Epidermal melanocyte (primary cell): ENCODE measurements around the gene CUL3.
"Not testable (repeated sequence)": the region's sequence is repeated elsewhere in the genome, so short reads cannot be mapped to it uniquely, and the experiment has no call there.

Experiments
- DNase-seq: peaks from one replicate; pipeline ENCODE4 v3.0.0; 2011; ENCODE audit warnings: low spot score; ENCODE audit not compliant: insufficient read length

Gene CUL3

GRCh38 chr2:224485081-224486014 lies 99.8 kb downstream of the CUL3 start:
- DNase-seq, result not testable (repeated sequence)

- DNase-seq, result no peak
These were observed 105.3 kb downstream of the CUL3 start for GRCh38 chr2:224479826-224480225.

- no peak for DNase-seq
These were observed 112.3 kb downstream of the CUL3 start for GRCh38 chr2:224472827-224473226.

GRCh38 chr2:224472137-224472536 lies 113.0 kb downstream of the CUL3 start:
- DNase-seq, result no peak

- DNase-seq, result no peak
These were observed 115.7 kb downstream of the CUL3 start for GRCh38 chr2:224469374-224469964.

GRCh38 chr2:224466304-224466895 lies 118.8 kb downstream of the CUL3 start:
- DNase-seq, result no peak

- DNase-seq, result no peak
These were observed 123.8 kb downstream of the CUL3 start for GRCh38 chr2:224461391-224461790.

GRCh38 chr2:224457408-224458096 lies 127.6 kb downstream of the CUL3 start:
- no peak for DNase-seq

GRCh38 chr2:224453892-224454291 lies 131.3 kb downstream of the CUL3 start:
- DNase-seq, result no peak

- no peak for DNase-seq
These were observed 135.7 kb downstream of the CUL3 start for GRCh38 chr2:224449212-224450147.

GRCh38 chr2:224448236-224448635 lies 136.9 kb downstream of the CUL3 start:
- DNase-seq, result no peak

- no peak for DNase-seq
These were observed 140.4 kb downstream of the CUL3 start for GRCh38 chr2:224444783-224445182.

- no peak for DNase-seq
These were observed 141.1 kb downstream of the CUL3 start for GRCh38 chr2:224444021-224444420.

GRCh38 chr2:224442071-224442967 lies 142.8 kb downstream of the CUL3 start:
- DNase-seq, result no peak

- no peak for DNase-seq
These were observed 144.2 kb downstream of the CUL3 start for GRCh38 chr2:224440988-224441387.

- DNase-seq, result no peak
These were observed 146.4 kb downstream of the CUL3 start for GRCh38 chr2:224438726-224439125.

GRCh38 chr2:224436634-224437033 lies 148.5 kb downstream of the CUL3 start:
- DNase-seq, result no peak

- DNase-seq, result no peak
These were observed 150.5 kb downstream of the CUL3 start for GRCh38 chr2:224434618-224435017.

- DNase-seq, result no peak
These were observed 151.7 kb downstream of the CUL3 start for GRCh38 chr2:224433442-224433841.
